ENCODE data around the gene IGF1R.

DNA sequence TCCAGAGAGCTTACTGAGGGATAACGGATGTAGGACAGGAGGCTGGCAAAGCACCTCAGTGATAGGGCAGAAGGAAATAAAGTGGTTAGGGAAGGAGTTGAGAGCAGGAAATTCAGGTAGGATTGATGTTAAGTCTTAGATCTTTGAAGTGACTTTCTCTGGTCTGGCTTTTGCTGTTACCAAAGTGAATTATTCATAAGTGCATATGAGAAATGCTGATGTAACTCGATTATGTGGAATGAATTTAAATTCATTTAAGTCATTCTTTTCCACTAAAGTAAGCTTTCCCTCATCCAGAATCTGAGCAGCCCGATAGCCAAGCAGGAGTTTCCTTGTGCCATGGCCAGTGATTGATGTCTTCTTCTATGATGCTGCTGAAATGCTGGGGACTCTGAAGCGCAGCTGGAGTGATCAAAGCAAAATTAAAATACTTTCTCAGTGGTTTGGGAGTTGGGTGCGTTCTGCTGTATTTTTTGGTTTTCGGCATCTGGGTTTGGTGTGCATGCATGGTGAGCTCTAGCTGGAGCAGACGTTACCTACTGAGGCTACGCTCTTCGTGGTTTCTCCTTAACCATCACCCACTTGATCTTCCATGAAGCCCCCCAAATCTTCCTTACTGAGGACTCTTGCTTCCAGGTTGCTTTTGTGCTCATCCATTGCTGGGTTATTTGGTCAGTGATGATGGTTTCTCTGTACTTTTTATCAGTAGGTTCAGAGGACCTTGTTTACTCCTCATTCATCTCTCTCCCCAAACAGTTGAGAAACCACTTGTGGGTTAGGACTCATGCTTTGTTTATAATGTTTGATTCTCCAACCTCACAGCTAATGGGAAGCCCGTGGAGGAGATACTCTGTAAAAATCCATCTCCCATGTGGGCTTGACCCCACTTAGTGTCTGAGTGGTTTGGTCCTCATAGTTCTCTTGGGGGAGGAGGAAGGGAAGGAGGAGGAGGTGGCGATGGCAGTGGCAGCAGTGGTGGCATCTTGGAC is 72.5 kb downstream of the IGF1R start:
- TF ChIP-seq, protein P1, sequence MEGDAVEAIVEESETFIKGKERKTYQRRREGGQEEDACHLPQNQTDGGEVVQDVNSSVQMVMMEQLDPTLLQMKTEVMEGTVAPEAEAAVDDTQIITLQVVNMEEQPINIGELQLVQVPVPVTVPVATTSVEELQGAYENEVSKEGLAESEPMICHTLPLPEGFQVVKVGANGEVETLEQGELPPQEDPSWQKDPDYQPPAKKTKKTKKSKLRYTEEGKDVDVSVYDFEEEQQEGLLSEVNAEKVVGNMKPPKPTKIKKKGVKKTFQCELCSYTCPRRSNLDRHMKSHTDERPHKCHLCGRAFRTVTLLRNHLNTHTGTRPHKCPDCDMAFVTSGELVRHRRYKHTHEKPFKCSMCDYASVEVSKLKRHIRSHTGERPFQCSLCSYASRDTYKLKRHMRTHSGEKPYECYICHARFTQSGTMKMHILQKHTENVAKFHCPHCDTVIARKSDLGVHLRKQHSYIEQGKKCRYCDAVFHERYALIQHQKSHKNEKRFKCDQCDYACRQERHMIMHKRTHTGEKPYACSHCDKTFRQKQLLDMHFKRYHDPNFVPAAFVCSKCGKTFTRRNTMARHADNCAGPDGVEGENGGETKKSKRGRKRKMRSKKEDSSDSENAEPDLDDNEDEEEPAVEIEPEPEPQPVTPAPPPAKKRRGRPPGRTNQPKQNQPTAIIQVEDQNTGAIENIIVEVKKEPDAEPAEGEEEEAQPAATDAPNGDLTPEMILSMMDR (conservative IDR thresholded peaks at IDR 0.05; ENCODE audit: low read depth, low read length): no peak
- TF ChIP-seq EZH2phosphoT487 (IDR thresholded peaks at IDR 0.05; ENCODE audit: borderline replicate concordance, low read length) (no peak), EZH2 (IDR thresholded peaks at IDR 0.05; ENCODE audit: low read length, unreplicated experiment) (no peak)
